Mucosa of descending colon (tissue), 3 donors: Measurements from ENCODE around the gene HMOX1. TPM values are rescaled to one million over a fixed set of nuclear protein-coding genes. Genes with fewer than 3 reads are reported as not detected.

ENCODE experiments used
- ATAC-seq: fragments of 200-7000 bp; cut with Tn5 transposase; one replicate; pipeline ENCODE4 v1.9.1; 2020; ENCODE audit warnings: mild to moderate bottlenecking, moderate library complexity
- DNase-seq, 3 donors: peaks; one replicate each; pipeline ENCODE4 v3.0.0-alpha.2; 2020
- H3K36me3 ChIP-seq: fragments of 200-600 bp; one replicate; pipeline ENCODE4 v1.8.0; 2021; ENCODE audit warnings: low read depth, mild to moderate bottlenecking
- H3K4me1 ChIP-seq: fragments of 200-600 bp; one replicate; pipeline ENCODE4 v1.8.0; 2021; ENCODE audit warnings: low read depth, mild to moderate bottlenecking
- H3K4me3 ChIP-seq: fragments of 200-600 bp; one replicate; pipeline ENCODE4 v1.8.0; 2021; ENCODE audit warnings: mild to moderate bottlenecking
- H3K9me3 ChIP-seq: fragments of 200-600 bp; one replicate; pipeline ENCODE4 v1.8.0; 2021; ENCODE audit warnings: mild to moderate bottlenecking
- intact Hi-C, 2 donors: fragments of 100-400 bp; cut with DNase I in 1 of 2; cut with micrococcal nuclease in 1 of 2; formaldehyde crosslinking; loops; one replicate each; pipeline versions ENCODE4 v1.11.0 to v1.11.1; 2022; cut with DNase I, micrococcal nuclease
- total RNA-seq, 3 donors: library from RNA; stranded (reverse); fragmentation: NEBNext Ultra II Directional in 2 of 3; extraction: Animal tissue kit (Norgen Biotek cat#: 25700) in 2 of 3; gene quantifications; one replicate each; pipeline versions ENCODE4 v1.2.1 to v1.2.4, GENCODE V29; 2021 to 2023
- TF ChIP-seq, protein P1 (sequence below): fragments of 200-600 bp; IDR thresholded peaks from one replicate; pipeline ENCODE4 v1.8.0; 2022; ENCODE audit warnings: antibody characterized with exemption, mild to moderate bottlenecking
- donor health status: DM: no; HTN: no; CAD: no; lungs with moderate emphysema.
- donor health status: DM: no; HTN: no; CAD: no.
- donor health status: DM: no; HTN: yes; CAD: no.

The HMOX1 gene
- total RNA-seq, 3 donors from 2014 or later = 33.8 to 71.4 (median 55.5) TPM

DNA sequence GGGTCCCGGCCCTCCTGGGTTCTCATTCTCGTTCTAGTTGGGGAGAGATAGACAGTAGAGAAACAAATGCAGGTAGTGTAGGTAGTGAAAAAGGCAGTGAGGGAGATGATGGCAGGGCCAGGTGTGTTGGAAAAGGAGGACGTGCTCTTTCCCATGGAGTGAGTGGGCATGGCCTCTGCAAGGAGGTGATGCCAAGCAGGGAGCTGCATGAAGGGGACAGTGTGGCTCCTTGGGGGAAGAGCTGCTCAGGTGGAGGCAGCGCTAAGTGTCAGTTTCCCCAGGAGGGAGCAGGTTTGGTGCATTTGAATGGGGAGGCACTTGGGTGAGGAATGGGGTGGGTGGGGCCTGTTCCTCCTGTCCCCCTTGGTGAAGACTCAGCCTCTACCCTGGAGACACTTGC is 41.2 kb downstream of the HMOX1 start:
- H3K4me3 ChIP-seq = no peak overlapping the region
- peaks cover 3% of the 10 kb centered on the region for H3K36me3 ChIP-seq
- H3K4me1 ChIP-seq = no peaks in the 10 kb centered on the region
- ATAC-seq = no peak
- DNase-seq = no peak
- intact Hi-C loops = no loop called here
- no peaks in the 10 kb centered on the region for H3K9me3 ChIP-seq
- TF ChIP-seq, protein P1, sequence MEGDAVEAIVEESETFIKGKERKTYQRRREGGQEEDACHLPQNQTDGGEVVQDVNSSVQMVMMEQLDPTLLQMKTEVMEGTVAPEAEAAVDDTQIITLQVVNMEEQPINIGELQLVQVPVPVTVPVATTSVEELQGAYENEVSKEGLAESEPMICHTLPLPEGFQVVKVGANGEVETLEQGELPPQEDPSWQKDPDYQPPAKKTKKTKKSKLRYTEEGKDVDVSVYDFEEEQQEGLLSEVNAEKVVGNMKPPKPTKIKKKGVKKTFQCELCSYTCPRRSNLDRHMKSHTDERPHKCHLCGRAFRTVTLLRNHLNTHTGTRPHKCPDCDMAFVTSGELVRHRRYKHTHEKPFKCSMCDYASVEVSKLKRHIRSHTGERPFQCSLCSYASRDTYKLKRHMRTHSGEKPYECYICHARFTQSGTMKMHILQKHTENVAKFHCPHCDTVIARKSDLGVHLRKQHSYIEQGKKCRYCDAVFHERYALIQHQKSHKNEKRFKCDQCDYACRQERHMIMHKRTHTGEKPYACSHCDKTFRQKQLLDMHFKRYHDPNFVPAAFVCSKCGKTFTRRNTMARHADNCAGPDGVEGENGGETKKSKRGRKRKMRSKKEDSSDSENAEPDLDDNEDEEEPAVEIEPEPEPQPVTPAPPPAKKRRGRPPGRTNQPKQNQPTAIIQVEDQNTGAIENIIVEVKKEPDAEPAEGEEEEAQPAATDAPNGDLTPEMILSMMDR = no peak

DNA sequence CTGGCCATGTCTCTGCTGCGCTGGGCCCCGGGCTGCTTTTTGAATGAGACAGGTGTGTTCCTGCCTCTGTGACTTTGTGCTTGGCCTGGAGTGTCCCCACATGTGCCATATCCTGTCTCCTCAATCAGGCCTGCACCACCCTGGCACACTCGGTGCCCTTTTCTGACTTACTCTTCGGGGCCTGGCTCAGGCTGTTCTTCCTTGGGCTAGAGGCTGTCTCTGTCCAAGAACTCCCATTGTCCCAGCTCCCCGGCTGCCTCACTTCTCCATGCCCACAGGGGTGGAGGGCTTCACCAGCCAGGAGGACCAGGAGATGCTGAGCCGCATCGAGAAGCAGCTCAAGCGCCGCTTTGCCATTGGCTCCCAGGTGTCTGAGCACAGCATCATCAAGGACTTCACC is 42.0 kb downstream of the HMOX1 start:
- Histone ChIP-seq H3K36me3 (peaks cover 3% of the 10 kb centered on the region), H3K9me3 (no peaks in the 10 kb centered on the region), H3K4me3 (no peak overlapping the region), H3K4me1 (no peaks in the 10 kb centered on the region)
- no peak for DNase-seq
- TF ChIP-seq, protein P1 = no peak
- intact Hi-C loops = no loop called here
- no peak for ATAC-seq

DNA sequence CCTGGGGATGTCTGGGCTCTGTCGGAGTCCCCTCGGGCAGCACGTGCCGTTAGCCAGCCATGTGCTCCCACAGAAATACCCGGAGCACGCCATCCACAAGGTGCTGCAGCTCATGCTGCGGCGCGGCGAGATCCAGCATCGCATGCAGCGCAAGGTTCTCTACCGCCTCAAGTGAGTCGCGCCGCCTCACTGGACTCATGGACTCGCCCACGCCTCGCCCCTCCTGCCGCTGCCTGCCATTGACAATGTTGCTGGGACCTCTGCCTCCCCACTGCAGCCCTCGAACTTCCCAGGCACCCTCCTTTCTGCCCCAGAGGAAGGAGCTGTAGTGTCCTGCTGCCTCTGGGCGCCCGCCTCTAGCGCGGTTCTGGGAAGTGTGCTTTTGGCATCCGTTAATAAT is 43.2 kb downstream of the HMOX1 start:
- Histone ChIP-seq H3K9me3 (no peaks in the 10 kb centered on the region), H3K36me3 (peaks cover 3% of the 10 kb centered on the region), H3K4me3 (no peak overlapping the region), H3K4me1 (no peaks in the 10 kb centered on the region)
- DNase-seq (no peak), ATAC-seq (no peak)
- intact Hi-C loops = no loop called here
- TF ChIP-seq, protein P1 = no peak

DNA sequence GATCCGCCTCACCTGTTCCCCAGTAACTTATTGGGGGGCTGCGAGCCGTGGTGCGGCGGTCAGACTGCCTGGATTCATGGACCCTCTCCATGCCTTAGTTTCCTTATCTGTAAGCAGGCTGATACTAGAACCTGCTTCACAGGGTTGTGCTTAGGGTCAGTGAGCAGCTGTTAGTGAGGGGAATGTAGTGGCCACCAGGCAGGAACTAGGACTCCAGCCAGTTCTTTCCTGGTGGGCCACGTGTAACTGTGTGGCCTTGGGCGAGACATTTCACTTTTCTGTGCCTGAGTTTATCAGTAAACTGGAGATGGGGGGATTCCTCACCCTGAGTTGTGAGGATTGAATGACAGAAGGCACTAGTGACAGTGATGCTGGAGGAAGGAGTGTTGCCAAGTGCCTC is 43.9 kb downstream of the HMOX1 start:
- Histone ChIP-seq H3K9me3 (no peaks in the 10 kb centered on the region), H3K36me3 (peaks cover 3% of the 10 kb centered on the region), H3K4me3 (no peak overlapping the region), H3K4me1 (no peaks in the 10 kb centered on the region)
- no peak for ATAC-seq
- TF ChIP-seq, protein P1 = no peak
- intact Hi-C loops = no loop called here
- no peak for DNase-seq

DNA sequence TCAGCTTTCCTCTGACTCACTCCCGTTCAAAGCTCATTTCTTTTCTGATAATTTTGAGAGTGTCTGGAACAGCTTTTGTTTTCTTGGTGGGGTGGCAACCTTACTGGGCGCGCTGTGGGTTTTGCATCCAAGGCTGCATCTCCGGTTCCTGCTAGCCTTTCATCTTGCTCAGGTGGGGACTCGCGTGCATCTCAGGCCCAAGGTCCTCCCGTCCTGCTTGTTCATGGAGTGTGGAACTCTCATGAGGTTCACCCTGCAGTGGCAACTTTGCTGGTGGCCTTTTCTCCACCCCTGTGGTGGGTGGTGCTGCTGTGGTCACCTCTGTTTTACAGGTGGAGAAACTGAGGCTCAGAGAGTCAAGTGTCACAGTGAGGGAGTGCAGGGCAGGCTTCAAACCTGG is 44.6 kb downstream of the HMOX1 start:
- TF ChIP-seq, protein P1 = no peak
- Histone ChIP-seq H3K4me3 (no peak overlapping the region), H3K9me3 (no peaks in the 10 kb centered on the region), H3K4me1 (no peaks in the 10 kb centered on the region), H3K36me3 (peaks cover under 1% of the 10 kb centered on the region)
- ATAC-seq (no peak), DNase-seq (no peak)
- intact Hi-C loops = no loop called here
